WTC11 (cell line): ENCODE measurements around the gene CACNA1A. TPM values are rescaled to one million over a fixed set of nuclear protein-coding genes. Genes with fewer than 3 reads are reported as not detected.

Experiments used
- ATAC-seq: fragments of 200-7000 bp; cut with Tn5 transposase; 2 replicates; pipeline ENCODE4 v1.10.0; 2021; ENCODE audit warnings: mild to moderate bottlenecking, moderate library complexity
- CTCF ChIA-PET: fragments of 300-600 bp; sonication (Branson Sonifier 250); formaldehyde crosslinking; loops from one replicate; lab custom pipeline; 2021; ENCODE audit warnings: antibody characterized with exemption; lab: Charles Lee
- POLR2A ChIA-PET: fragments of 350-600 bp; sonication (Branson Sonifier 250); formaldehyde crosslinking; loops from one replicate; lab custom pipeline; 2021; ENCODE audit warnings: antibody characterized with exemption; lab: Charles Lee
- DNase-seq: peaks from one replicate; pipeline ENCODE4 v3.0.0; 2021; ENCODE audit warnings: low spot score
- H3K27ac Mint-ChIP-seq: 2 replicates; pipeline ENCODE4 v1.8.0; 2021; ENCODE audit warnings: mixed read lengths
- H3K27me3 Mint-ChIP-seq: 2 replicates; pipeline ENCODE4 v1.8.0; 2021; ENCODE audit warnings: low read depth, mild to moderate bottlenecking, moderate library complexity, mixed read lengths
- H3K36me3 Mint-ChIP-seq: 2 replicates; pipeline ENCODE4 v1.8.0; 2021; ENCODE audit warnings: mixed read lengths
- H3K4me1 Mint-ChIP-seq: 2 replicates; pipeline ENCODE4 v1.8.0; 2022; ENCODE audit warnings: mixed read lengths
- H3K4me3 Mint-ChIP-seq: 2 replicates; pipeline ENCODE4 v1.8.0; 2021; ENCODE audit warnings: mild to moderate bottlenecking, moderate library complexity, mixed read lengths
- H3K9me3 Mint-ChIP-seq: 2 replicates; pipeline ENCODE4 v1.8.0; 2021; ENCODE audit warnings: mixed read lengths
- ATF6 ChIP-seq: sonication (generic); formaldehyde crosslinking; IDR thresholded peaks from 2 replicates; pipeline ENCODE4 v1.8.1; 2023; ENCODE audit warnings: mild to moderate bottlenecking, missing genetic modification reagents
- E2F1 ChIP-seq: sonication (generic); formaldehyde crosslinking; IDR thresholded peaks from 2 replicates; pipeline ENCODE4 v1.8.0; 2022; ENCODE audit warnings: mild to moderate bottlenecking, missing genetic modification reagents
- FOXK1 ChIP-seq: sonication (generic); formaldehyde crosslinking; IDR thresholded peaks from 2 replicates; pipeline ENCODE4 v1.8.0; 2022; ENCODE audit warnings: mild to moderate bottlenecking, moderate library complexity, missing genetic modification reagents
- GTF2I ChIP-seq: fragments of 250-450 bp; sonication (Bioruptor Pico); conservative IDR thresholded peaks from 2 replicates; pipeline ENCODE4 v1.4.0; 2021; ENCODE audit warnings: mild to moderate bottlenecking
- HMGXB4 ChIP-seq: sonication (generic); formaldehyde crosslinking; IDR thresholded peaks from 2 replicates; pipeline ENCODE4 v1.8.1; 2023; ENCODE audit warnings: mild to moderate bottlenecking, moderate library complexity, missing genetic modification reagents
- IRF2 ChIP-seq: sonication (generic); formaldehyde crosslinking; IDR thresholded peaks from 2 replicates; pipeline ENCODE4 v1.8.0; 2022; ENCODE audit warnings: low read depth, missing genetic modification reagents, borderline replicate concordance
- NFE2L1 ChIP-seq: sonication (generic); formaldehyde crosslinking; IDR thresholded peaks from 2 replicates; pipeline ENCODE4 v1.8.1; 2023; ENCODE audit warnings: missing genetic modification reagents
- NR1H2 ChIP-seq: sonication (generic); formaldehyde crosslinking; IDR thresholded peaks from 2 replicates; pipeline ENCODE4 v1.9.0; 2021; ENCODE audit warnings: mild to moderate bottlenecking, moderate library complexity, missing genetic modification reagents
- OVOL2 ChIP-seq: fragments of 250-450 bp; sonication (Bioruptor Pico); IDR thresholded peaks from 2 replicates; pipeline ENCODE4 v1.9.0; 2021; ENCODE audit warnings: mild to moderate bottlenecking, borderline replicate concordance
- PRDM15 ChIP-seq: sonication (generic); formaldehyde crosslinking; IDR thresholded peaks from 2 replicates; pipeline ENCODE4 v1.8.0; 2022; ENCODE audit warnings: missing genetic modification reagents
- RORB ChIP-seq: fragments of 250-450 bp; sonication (Bioruptor Pico); IDR thresholded peaks from 2 replicates; pipeline ENCODE4 v1.9.0; 2021; ENCODE audit warnings: mild to moderate bottlenecking
- ZBTB43 ChIP-seq: sonication (generic); formaldehyde crosslinking; IDR thresholded peaks from 2 replicates; pipeline ENCODE4 v1.8.1; 2023; ENCODE audit warnings: mild to moderate bottlenecking, missing genetic modification reagents
- ZMAT4 ChIP-seq: fragments of 250-450 bp; sonication (Bioruptor Pico); IDR thresholded peaks from 2 replicates; pipeline ENCODE4 v1.9.0; 2021; ENCODE audit warnings: mild to moderate bottlenecking
- ZNF138 ChIP-seq: sonication (generic); formaldehyde crosslinking; conservative IDR thresholded peaks from 2 replicates; pipeline ENCODE4 v1.8.1; 2022; ENCODE audit warnings: mild to moderate bottlenecking, moderate library complexity, missing genetic modification reagents
- ZNF232 ChIP-seq: sonication (generic); formaldehyde crosslinking; IDR thresholded peaks from 2 replicates; pipeline ENCODE4 v1.8.0; 2022; ENCODE audit warnings: mild to moderate bottlenecking, missing genetic modification reagents
- ZNF317 ChIP-seq: sonication (generic); formaldehyde crosslinking; IDR thresholded peaks from 2 replicates; pipeline ENCODE4 v1.8.1; 2023; ENCODE audit warnings: low read depth, mild to moderate bottlenecking, moderate library complexity, missing genetic modification reagents, borderline replicate concordance
- ZNF416 ChIP-seq: fragments of 250-450 bp; sonication (Bioruptor Pico); IDR thresholded peaks from 2 replicates; pipeline ENCODE4 v1.9.0; 2021; ENCODE audit warnings: mild to moderate bottlenecking, inconsistent platforms
- ZNF423 ChIP-seq: fragments of 250-450 bp; sonication (Bioruptor Pico); IDR thresholded peaks from 2 replicates; pipeline ENCODE4 v2.1.2; 2022; ENCODE audit warnings: mild to moderate bottlenecking, moderate library complexity
- total RNA-seq: library from RNA; stranded (reverse); gene quantifications from 3 replicates; pipeline ENCODE4 v1.2.3, GENCODE V29; 2021

The CACNA1A gene
- total RNA-seq, 1 experiment from 2014 or later = 28.9 TPM

GRCh38 chr19:13347367-13347766, 158.9 kb downstream of the CACNA1A start (continued):
- TF ChIP-seq RORB (CRISPR knock-in tag) (no peak), ZNF317 (CRISPR knock-in tag) (no peak), OVOL2 (CRISPR knock-in tag) (no peak), NR1H2 (CRISPR knock-in tag) (no peak)
- TF ChIP-seq, all 79 proteins: peak for 0

GRCh38 chr19:13343514-13343913, 162.8 kb downstream of the CACNA1A start:
- no peak overlapping the region for H3K27ac Mint-ChIP-seq
- H3K27me3 Mint-ChIP-seq = no peaks in the 10 kb centered on the region
- no peak for TF ChIP-seq ZNF138
- TF ChIP-seq NR1H2 (CRISPR knock-in tag) = no peak
- no peak for TF ChIP-seq PRDM15 (CRISPR knock-in tag)
- TF ChIP-seq, all 79 proteins: peak for 0
- H3K4me1 Mint-ChIP-seq = peaks cover 10% of the 10 kb centered on the region
- ChIA-PET POLR2A (no interaction called here), CTCF (no interaction called here)
- H3K36me3 Mint-ChIP-seq = peaks cover 16% of the 10 kb centered on the region
- H3K4me3 Mint-ChIP-seq = no peak overlapping the region
- ATAC-seq (no peak), DNase-seq (no peak)
- peaks cover 14% of the 10 kb centered on the region for H3K9me3 Mint-ChIP-seq

- Mint-ChIP-seq H3K4me3 (no peak overlapping the region), H3K4me1 (peaks cover 10% of the 10 kb centered on the region), H3K9me3 (peaks cover 18% of the 10 kb centered on the region), H3K27ac (no peak overlapping the region), H3K36me3 (peaks cover 20% of the 10 kb centered on the region), H3K27me3 (no peaks in the 10 kb centered on the region; the same call in 1 of the 2 replicates)
- DNase-seq (no peak), ATAC-seq (no peak)
- TF ChIP-seq ZNF423 (CRISPR knock-in tag) (no peak), GTF2I (peak; percentile 70; the same call in 1 of the 2 replicates)
- ChIA-PET POLR2A (no interaction called here), CTCF (no interaction called here)
Measured at GRCh38 chr19:13342672-13343071, 163.6 kb downstream of the CACNA1A start.

GRCh38 chr19:13339869-13340268, 166.4 kb downstream of the CACNA1A start:
- Mint-ChIP-seq H3K27ac (no peak overlapping the region), H3K36me3 (peaks cover 47% of the 10 kb centered on the region), H3K9me3 (peaks cover 45% of the 10 kb centered on the region), H3K4me1 (peaks cover 10% of the 10 kb centered on the region), H3K27me3 (no peaks in the 10 kb centered on the region; the same call in 1 of the 2 replicates), H3K4me3 (no peak overlapping the region)
- ChIA-PET CTCF (interaction anchor here (1.4 kb wide), 2 partner anchors 62 to 249 kb away, joined by 4 to 6 read pairs; no protein-coding TSS in a partner anchor), POLR2A (no interaction called here)
- ATAC-seq (no peak; the same call in 1 of the 2 replicates), DNase-seq (peak; percentile 13)
- TF ChIP-seq E2F1 (CRISPR knock-in tag) = no peak
- no peak for TF ChIP-seq IRF2 (CRISPR knock-in tag)
- no peak for TF ChIP-seq ZNF416 (CRISPR knock-in tag)

GRCh38 chr19:13337181-13337580, 169.1 kb downstream of the CACNA1A start:
- Mint-ChIP-seq H3K27me3 (no peaks in the 10 kb centered on the region; the same call in 1 of the 2 replicates), H3K4me3 (no peak overlapping the region), H3K27ac (no peak overlapping the region), H3K36me3 (peaks cover 50% of the 10 kb centered on the region), H3K4me1 (peaks cover 10% of the 10 kb centered on the region), H3K9me3 (peaks cover 33% of the 10 kb centered on the region)
- CTCF ChIA-PET = interaction anchor here (0.5 kb wide), 1 partner anchor 732 kb away, joined by 4 read pairs; no protein-coding TSS in a partner anchor
- ATAC-seq (no peak), DNase-seq (no peak)
- POLR2A ChIA-PET = no interaction called here
- TF ChIP-seq FOXK1 (CRISPR knock-in tag) (no peak), NFE2L1 (CRISPR knock-in tag) (no peak), ATF6 (no peak), ZNF232 (CRISPR knock-in tag) (no peak), HMGXB4 (CRISPR knock-in tag) (no peak), ZMAT4 (CRISPR knock-in tag) (no peak), ZBTB43 (no peak)
